GM18505 (cell line): Measurements from ENCODE around the gene VEGFD.

ENCODE experiments used
- ATAC-seq: cut with Tn5 transposase; IDR thresholded peaks from one replicate; pipeline ENCODE4 v1.9.1; 2021; ENCODE audit not compliant: unreplicated experiment
- POLR2A ChIP-seq: IDR thresholded peaks from 4 replicates; pipeline ENCODE4 v1.6.1; 2011; ENCODE audit warnings: borderline replicate concordance; ENCODE audit not compliant: insufficient read depth, insufficient read length; ENCODE audit errors: extremely low read depth

VEGFD gene

DNA sequence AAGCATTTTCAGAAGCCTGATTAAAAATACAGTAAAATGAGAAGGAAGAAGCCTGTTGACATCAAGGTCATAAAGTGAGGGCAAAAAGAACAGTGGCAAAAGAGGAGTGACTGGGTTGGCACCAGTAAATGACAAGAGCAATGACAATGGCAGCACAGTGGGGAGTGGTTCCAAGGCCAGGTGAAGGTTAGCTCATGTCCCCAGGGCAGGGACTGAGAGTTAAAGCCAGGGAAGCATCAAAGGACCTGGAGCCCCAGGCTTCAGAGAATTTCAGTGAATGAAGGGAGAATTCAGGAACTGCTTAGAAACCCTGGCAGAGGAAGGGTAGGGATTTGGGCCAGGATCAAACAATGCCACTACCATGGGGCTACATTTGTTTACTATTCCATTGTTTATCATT is 40.1 kb downstream of the VEGFD start:
- no peak for TF ChIP-seq POLR2A
- no peak for ATAC-seq

- ATAC-seq, result no peak
- no peak for TF ChIP-seq POLR2A
Measured at GRCh38 chrX:15343075-15343476, 41.1 kb downstream of the VEGFD start.

DNA sequence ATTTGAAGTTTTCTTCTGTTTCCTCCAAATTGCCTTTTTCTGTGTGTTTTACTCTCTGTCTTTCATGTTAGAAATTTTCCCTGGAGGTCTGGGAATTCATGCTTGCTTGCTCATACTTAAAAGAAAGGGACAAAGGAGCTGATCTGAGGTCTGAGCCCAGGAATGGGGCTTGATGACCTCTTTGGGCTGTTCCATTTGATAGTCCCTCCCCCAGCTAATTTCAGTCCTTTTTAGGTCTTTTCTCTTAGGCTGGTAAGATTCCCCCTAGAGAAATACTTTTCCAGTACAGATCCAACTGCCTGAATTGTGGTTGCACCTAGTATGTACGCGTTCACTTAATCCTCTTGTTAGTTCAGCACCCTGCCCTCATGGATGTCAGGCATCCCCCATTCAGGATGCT is 43.3 kb downstream of the VEGFD start:
- TF ChIP-seq POLR2A, result no peak
- ATAC-seq, result no peak

GRCh38 chrX:15336023-15336413 is 48.2 kb downstream of the VEGFD start:
- no peak for ATAC-seq
- no peak for TF ChIP-seq POLR2A

- peak; percentile 99 for ATAC-seq
- peak; percentile 62 for TF ChIP-seq POLR2A
Measured at GRCh38 chrX:15335135-15336022, 48.8 kb downstream of the VEGFD start, which contains the start of gene PIGA. PIGA (minus strand) TSS chrX:15335523; CDS start chrX:15331930, 3,593 bp downstream.

GRCh38 chrX:15334561-15334960 is 49.7 kb downstream of the VEGFD start:
- no peak for TF ChIP-seq POLR2A
- no peak for ATAC-seq

DNA sequence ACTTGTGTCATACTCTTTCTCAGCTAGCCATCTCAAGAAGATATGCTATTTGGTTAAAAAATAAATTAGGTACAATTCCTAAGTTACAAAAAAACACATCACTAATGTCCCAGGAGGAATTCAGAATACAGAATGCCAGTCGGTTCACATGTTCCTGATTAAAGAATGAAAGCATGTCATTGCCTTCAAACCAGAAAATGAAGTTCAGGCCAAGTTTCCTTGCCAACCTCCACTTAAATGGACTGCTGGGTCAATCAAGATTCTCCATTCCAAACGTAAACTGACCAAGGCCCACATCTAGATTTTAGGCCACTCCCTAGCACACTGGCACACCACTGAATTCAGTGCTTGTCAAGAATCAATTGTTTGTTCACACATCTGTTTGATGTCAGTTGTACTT is 55.4 kb downstream of the VEGFD start:
- TF ChIP-seq POLR2A, result no peak
- ATAC-seq, result no peak

DNA sequence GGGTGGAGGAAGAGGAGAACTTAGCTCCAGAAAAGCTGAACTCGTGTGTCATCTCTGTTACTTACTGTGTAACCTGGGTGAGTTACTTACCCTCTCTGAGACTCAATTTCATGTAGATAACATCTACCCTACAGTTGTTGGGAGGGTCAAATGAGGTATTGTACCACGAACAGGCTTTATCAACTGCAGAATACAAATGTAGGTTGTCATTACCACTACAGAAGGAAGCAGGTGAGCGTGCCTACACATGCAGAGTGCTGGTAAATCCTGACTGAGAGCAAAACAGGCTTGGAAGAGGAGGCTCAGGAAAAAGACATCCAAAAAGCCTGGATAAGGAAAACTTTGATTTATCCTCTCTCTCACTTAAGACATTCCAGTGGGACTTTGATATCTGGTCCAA is 56.1 kb downstream of the VEGFD start:
- TF ChIP-seq POLR2A, result no peak
- ATAC-seq, result no peak

GRCh38 chrX:15322472-15322871 is 61.7 kb downstream of the VEGFD start:
- no peak for ATAC-seq
- no peak for TF ChIP-seq POLR2A

DNA sequence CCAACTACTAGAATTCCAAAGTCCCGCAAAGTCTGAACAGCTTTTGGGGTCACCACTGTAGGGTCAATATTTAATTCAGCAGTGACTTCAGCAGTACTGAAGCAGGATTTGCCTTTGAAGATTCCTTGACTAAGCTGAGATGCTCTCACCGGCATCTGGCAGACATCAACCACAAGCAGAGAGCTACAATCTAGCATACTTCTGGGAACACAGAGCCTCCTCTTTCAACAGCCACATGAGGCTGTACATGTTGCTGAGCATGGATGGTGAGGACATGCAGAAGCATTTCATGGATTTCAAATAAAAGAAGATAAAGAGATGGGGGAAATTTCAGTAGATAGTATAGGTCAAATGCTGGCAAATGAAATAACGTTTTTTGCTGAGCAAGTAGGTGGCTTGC is 62.1 kb downstream of the VEGFD start:
- ATAC-seq, result no peak
- TF ChIP-seq POLR2A, result no peak

DNA sequence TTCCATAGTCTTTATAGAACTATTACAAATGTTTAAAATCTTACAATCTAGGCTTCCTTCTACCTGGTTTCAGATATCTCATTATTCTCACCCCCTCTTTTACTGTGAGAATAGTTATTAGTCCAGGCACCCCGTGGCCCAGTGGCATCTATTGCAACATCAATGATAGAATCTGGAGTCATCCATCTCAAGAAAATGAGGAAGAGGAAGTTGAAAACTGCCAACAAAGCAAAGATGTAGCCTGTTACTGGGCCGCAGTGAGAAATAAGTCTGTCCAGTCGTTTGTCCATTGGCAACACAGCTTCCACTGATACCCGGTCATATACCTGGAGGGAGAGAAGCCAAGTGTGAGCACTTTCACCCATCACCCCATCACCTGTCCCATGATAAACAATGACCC is 62.8 kb downstream of the VEGFD start:
- ATAC-seq, result no peak
- TF ChIP-seq POLR2A, result no peak

DNA sequence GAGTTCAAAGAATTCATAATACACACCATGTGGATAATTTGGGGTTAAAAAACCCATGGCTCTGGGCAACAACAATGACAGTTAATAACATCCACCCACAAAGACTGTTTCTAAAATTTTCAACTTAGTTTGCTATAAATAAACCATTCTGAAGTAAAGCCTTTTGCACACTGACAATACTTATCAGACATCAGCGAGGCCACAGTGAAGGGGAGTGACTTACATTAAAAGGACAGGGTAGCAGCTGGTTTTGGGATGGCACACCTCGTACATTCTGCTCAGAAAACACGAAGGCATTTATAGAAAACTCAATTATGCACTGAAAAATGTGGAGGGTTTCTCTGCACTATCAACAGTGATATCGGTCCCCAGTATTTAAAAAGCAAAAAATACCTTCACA is 63.9 kb downstream of the VEGFD start:
- no peak for TF ChIP-seq POLR2A
- ATAC-seq, result no peak

DNA sequence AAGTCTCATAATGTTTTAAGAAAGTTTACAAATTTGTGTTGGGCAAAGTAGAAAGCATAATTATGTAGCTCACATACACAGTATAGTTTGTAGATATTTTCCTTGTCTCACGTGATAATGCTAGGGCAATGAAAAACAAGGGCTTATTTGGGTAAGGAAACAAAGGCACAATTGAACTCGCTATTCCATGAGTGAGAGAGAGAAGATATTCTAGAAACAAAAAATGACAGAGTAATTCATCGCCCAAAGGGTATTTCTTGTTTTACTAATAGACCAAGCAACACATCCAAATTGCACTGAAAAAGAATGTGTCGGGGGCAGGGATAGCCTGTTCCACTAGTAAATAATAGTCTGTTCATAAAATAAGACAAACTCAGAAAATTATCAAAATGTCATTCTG is 65.1 kb downstream of the VEGFD start:
- ATAC-seq, result no peak
- TF ChIP-seq POLR2A, result no peak

- no peak for ATAC-seq
- TF ChIP-seq POLR2A, result no peak
Measured at GRCh38 chrX:15315509-15315908, 68.7 kb downstream of the VEGFD start, which contains the start of gene ASB11. ASB11 (minus strand) TSS chrX:15315640; CDS start chrX:15315605, 35 bp downstream.

- TF ChIP-seq POLR2A, result no peak
- no peak for ATAC-seq
Measured at GRCh38 chrX:15314472-15314871, 69.7 kb downstream of the VEGFD start.

DNA sequence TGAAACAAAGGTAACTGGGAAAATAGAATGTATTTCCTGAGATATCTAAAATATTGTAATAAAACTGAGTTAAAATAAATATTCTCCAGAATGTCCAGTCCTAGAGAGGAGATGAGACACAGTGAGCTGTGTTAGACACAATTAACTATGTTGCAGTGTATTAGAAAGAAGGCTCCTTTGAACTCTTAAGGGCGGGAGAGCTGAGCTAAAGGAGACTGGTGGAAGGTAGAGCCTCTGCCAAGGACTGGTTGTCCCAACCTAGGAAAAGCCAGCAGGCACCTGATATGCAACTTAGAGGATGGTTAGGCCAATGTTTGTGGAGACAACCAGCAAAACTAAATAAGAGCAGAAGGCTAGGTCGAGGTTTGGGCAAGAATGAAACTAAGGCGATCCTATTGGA is 73.1 kb downstream of the VEGFD start:
- ATAC-seq, result no peak

More for the DNA sequence above, 73.1 kb downstream of the VEGFD start:
- TF ChIP-seq POLR2A, result no peak
